Calu3 (cell line): ENCODE measurements around the gene IGLL1. TPM values are rescaled to one million over a fixed set of nuclear protein-coding genes. Genes with fewer than 3 reads are reported as not detected.

Experiments used
- BruUV-seq: library from RNA; stranded (reverse); fragments of 400-500 nt; replicated peaks from 2 replicates; lab custom pipeline; 2021; lab: Mats Ljungman, UMichigan
- CTCF ChIA-PET: fragments of 300-600 bp; sonication (Branson Sonifier 250); formaldehyde crosslinking; loops from one replicate; lab custom pipeline; 2022; ENCODE audit warnings: antibody characterized with exemption; lab: Charles Lee
- DNase-seq: peaks from one replicate; pipeline ENCODE4 v3.0.0; 2022
- H3K27ac Mint-ChIP-seq: one replicate; pipeline ENCODE4 v1.8.0; 2022; ENCODE audit warnings: mixed read lengths; ENCODE audit not compliant: unreplicated experiment
- H3K27me3 Mint-ChIP-seq: one replicate; pipeline ENCODE4 v1.8.0; 2022; ENCODE audit warnings: mixed read lengths; ENCODE audit not compliant: unreplicated experiment
- H3K36me3 Mint-ChIP-seq: one replicate; pipeline ENCODE4 v1.8.0; 2022; ENCODE audit warnings: mild to moderate bottlenecking, moderate library complexity, mixed read lengths; ENCODE audit not compliant: insufficient read depth, unreplicated experiment
- H3K4me1 Mint-ChIP-seq: one replicate; pipeline ENCODE4 v1.8.0; 2022; ENCODE audit warnings: mild to moderate bottlenecking, low read depth, mixed read lengths; ENCODE audit not compliant: unreplicated experiment
- H3K4me3 Mint-ChIP-seq: one replicate; pipeline ENCODE4 v1.8.0; 2022; ENCODE audit warnings: mild to moderate bottlenecking, low read depth, moderate library complexity, mixed read lengths; ENCODE audit not compliant: unreplicated experiment
- H3K9me3 Mint-ChIP-seq: one replicate; pipeline ENCODE4 v1.8.0; 2022; ENCODE audit warnings: low read depth, mixed read lengths; ENCODE audit not compliant: unreplicated experiment
- intact Hi-C: fragments of 100-400 bp; cut with micrococcal nuclease; formaldehyde crosslinking; loops from one replicate; pipeline ENCODE4 v1.10.0; 2022; ENCODE audit not compliant: unreplicated experiment
- total RNA-seq: library from RNA; stranded (reverse); gene quantifications from 2 replicates; pipeline ENCODE4 v1.2.3, GENCODE V29; 2022
- TF ChIP-seq, protein P1 (sequence below): fragments of 200-600 bp; IDR thresholded peaks from one replicate; pipeline ENCODE4 v1.8.0; 2022; ENCODE audit warnings: antibody characterized with exemption; ENCODE audit not compliant: unreplicated experiment

The IGLL1 gene
- total RNA-seq, 1 experiment from 2014 or later: not detected

DNA sequence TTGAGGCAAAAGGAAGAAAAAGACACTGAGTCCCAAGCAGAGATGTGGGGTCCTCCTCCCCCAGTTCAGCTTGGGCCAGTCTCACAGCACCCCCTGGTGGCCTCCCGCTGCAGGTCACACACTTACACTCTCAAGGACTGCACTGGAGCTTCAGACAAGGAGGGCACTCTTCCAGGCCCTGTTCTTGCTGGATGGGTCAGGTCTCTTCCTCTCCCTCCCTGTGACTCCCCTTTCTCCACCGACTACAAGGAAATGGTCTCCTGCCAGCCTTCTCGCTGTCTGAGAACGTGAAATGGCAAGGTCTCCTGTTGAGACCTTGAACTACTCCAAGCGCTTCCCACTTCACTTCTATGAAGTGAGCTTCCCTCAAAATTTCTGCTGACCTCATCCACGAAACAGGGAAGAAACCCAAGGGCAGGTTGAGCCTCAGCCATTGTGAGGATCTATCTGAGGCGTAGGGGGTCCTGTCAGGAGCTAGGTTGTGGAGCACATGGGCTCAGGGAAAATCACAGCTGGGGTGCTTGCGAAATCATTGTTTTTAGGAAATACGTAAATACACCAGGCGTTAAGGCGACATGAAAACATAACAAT lies 11.2 kb upstream of the IGLL1 start:
- CTCF ChIA-PET: interaction anchor here (0.6 to 1.2 kb wide), 4 partner anchors 49 to 203 kb away, joined by 3 to 5 read pairs (median 4); no protein-coding TSS in a partner anchor
- no peak overlapping the region for H3K27ac Mint-ChIP-seq
- H3K4me3 Mint-ChIP-seq: no peak overlapping the region
- H3K9me3 Mint-ChIP-seq: no peaks in the 10 kb centered on the region
- DNase-seq: peak; percentile 80
- H3K27me3 Mint-ChIP-seq: peaks cover 40% of the 10 kb centered on the region
- H3K4me1 Mint-ChIP-seq: no peaks in the 10 kb centered on the region
- TF ChIP-seq, protein P1, sequence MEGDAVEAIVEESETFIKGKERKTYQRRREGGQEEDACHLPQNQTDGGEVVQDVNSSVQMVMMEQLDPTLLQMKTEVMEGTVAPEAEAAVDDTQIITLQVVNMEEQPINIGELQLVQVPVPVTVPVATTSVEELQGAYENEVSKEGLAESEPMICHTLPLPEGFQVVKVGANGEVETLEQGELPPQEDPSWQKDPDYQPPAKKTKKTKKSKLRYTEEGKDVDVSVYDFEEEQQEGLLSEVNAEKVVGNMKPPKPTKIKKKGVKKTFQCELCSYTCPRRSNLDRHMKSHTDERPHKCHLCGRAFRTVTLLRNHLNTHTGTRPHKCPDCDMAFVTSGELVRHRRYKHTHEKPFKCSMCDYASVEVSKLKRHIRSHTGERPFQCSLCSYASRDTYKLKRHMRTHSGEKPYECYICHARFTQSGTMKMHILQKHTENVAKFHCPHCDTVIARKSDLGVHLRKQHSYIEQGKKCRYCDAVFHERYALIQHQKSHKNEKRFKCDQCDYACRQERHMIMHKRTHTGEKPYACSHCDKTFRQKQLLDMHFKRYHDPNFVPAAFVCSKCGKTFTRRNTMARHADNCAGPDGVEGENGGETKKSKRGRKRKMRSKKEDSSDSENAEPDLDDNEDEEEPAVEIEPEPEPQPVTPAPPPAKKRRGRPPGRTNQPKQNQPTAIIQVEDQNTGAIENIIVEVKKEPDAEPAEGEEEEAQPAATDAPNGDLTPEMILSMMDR: peak; percentile 90
- no TSS peak for BruUV-seq
- intact Hi-C loops: loop anchor here (1.0 kb wide), 1 partner anchor 49 kb away; no protein-coding TSS in a partner anchor
- H3K36me3 Mint-ChIP-seq: no peaks in the 10 kb centered on the region

DNA sequence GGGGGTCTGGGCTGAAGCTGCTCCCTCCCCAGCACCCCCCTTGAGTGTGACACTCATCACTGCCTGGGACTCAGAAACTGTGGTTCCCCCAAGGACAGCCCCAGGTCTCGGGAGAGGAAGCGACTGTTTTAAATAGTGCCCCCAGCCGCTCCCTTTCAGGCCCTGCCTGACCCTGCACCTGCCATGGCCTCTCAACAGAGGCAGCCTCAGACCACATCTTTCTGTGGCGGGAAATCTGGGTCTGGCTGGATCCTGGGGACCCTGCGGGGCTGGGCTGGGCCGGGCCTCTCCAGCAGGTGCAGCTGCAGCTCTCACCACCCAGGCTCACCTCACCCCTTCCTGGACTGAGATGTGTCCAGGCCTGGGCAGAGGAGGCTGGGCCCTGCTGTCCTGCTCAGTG lies 3.7 kb upstream of the IGLL1 start:
- no peak overlapping the region for H3K27ac Mint-ChIP-seq
- no peaks in the 10 kb centered on the region for H3K9me3 Mint-ChIP-seq
- no peak for DNase-seq
- no TSS peak for BruUV-seq
- TF ChIP-seq, protein P1: no peak
- H3K4me1 Mint-ChIP-seq: no peaks in the 10 kb centered on the region
- H3K4me3 Mint-ChIP-seq: no peak overlapping the region
- intact Hi-C loops: no loop called here
- H3K27me3 Mint-ChIP-seq: peaks cover 16% of the 10 kb centered on the region
- H3K36me3 Mint-ChIP-seq: no peaks in the 10 kb centered on the region
- CTCF ChIA-PET: no interaction called here

DNA sequence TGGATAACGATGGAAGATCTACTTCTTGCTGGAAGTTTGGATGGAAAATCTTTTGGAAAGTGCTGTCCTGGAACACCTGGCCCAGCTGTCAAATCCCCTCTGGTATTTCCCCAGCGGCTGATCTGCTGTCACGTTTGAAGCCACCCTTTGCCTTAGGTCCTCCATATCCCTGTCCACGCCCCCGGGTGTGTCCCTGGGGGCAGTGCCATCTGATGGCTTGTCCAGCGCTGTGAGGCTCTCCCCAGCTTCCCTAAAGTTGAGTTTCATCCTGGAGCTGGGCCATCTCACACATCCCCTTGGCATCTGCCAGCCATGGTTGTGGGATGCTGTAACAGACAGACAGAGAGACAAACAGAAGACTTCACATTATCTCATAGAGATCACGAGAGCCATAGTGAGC lies 3.1 kb upstream of the IGLL1 start:
- H3K4me3 Mint-ChIP-seq: no peak overlapping the region
- no peak overlapping the region for H3K27ac Mint-ChIP-seq
- DNase-seq: no peak
- no peaks in the 10 kb centered on the region for H3K9me3 Mint-ChIP-seq
- no peaks in the 10 kb centered on the region for H3K4me1 Mint-ChIP-seq
- CTCF ChIA-PET: interaction anchor here (0.6 kb wide), 1 partner anchor 217 kb away, joined by 3 read pairs; no protein-coding TSS in a partner anchor
- peaks cover 23% of the 10 kb centered on the region for H3K27me3 Mint-ChIP-seq
- no TSS peak for BruUV-seq
- TF ChIP-seq, protein P1: no peak
- H3K36me3 Mint-ChIP-seq: no peaks in the 10 kb centered on the region
- intact Hi-C loops: no loop called here

DNA sequence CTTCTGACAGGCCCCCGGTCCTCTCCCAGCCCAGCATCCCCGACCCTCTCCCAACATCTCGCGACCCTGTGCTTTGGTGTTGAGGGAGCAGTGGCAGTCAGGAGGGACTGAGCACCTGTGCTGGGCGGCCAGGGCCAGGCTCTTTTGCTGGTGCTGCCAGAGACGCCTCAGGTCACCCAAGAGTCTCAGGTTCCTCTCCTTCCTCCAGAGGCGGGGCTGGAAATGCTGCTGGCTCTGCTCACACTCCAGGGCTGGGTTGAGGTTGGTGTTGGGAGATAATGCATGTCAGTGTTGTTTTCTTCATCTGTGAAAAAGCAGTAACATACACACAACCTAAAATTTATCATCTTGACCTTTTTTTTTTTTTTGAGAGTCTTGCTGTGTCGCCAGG lies 1.2 kb upstream of the IGLL1 start:
- no TSS peak for BruUV-seq
- Mint-ChIP-seq H3K9me3 (no peaks in the 10 kb centered on the region), H3K4me1 (no peaks in the 10 kb centered on the region), H3K27me3 (peaks cover 40% of the 10 kb centered on the region), H3K27ac (no peak overlapping the region), H3K4me3 (no peak overlapping the region), H3K36me3 (no peaks in the 10 kb centered on the region)
- intact Hi-C loops: no loop called here
- TF ChIP-seq, protein P1: no peak
- no peak for DNase-seq
- CTCF ChIA-PET: no interaction called here
